HG03571 (cell line): ENCODE results near the gene SYPL1.

Source experiments
- ATAC-seq: cut with Tn5 transposase; IDR thresholded peaks from one replicate; pipeline ENCODE4 v1.9.1; 2021; ENCODE audit not compliant: unreplicated experiment

Gene SYPL1

DNA sequence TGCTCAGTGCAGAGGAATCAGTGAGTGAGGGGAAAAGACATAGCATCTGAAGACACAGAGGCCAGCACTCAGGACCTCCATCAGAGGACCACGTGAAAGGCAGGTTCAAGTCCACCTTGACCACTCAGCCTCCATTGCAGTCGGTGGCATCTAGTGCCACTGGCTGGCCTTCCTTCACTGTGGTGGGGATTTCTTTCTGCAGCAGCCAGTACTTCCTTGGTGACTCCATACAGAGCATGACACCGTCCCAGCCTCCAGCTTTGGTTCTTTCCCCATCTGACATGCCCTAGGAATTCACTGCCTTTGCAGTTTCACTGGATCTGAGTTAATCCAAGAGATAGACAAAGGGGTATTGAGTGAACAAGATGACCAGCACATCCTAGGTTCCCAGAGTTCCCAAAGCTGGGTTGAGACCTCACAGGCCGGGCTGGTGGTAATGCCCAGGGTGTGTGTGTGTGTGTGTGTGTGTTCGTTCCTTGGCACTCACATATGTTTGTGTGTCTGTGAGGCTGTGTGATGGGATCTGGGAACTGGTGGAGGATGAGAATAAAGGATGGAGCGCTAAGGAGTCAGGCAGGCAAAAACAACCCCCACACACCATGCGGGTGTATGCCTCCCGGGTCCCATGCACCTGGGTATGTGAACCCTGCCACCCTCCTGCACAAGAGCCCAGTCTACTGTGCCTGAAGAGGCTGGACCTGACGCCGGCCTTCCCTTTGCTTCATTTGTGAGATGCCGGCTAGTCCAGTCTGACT lies 57.8 kb downstream of the SYPL1 start:
- no peak for ATAC-seq

- no peak for ATAC-seq
Observed at GRCh38 chr7:106053109-106053508, 59.0 kb downstream of the SYPL1 start.

- ATAC-seq = no peak
Observed at GRCh38 chr7:106052681-106053080, 59.4 kb downstream of the SYPL1 start.

GRCh38 chr7:106050746-106051117 lies 61.4 kb downstream of the SYPL1 start:
- ATAC-seq = no peak

DNA sequence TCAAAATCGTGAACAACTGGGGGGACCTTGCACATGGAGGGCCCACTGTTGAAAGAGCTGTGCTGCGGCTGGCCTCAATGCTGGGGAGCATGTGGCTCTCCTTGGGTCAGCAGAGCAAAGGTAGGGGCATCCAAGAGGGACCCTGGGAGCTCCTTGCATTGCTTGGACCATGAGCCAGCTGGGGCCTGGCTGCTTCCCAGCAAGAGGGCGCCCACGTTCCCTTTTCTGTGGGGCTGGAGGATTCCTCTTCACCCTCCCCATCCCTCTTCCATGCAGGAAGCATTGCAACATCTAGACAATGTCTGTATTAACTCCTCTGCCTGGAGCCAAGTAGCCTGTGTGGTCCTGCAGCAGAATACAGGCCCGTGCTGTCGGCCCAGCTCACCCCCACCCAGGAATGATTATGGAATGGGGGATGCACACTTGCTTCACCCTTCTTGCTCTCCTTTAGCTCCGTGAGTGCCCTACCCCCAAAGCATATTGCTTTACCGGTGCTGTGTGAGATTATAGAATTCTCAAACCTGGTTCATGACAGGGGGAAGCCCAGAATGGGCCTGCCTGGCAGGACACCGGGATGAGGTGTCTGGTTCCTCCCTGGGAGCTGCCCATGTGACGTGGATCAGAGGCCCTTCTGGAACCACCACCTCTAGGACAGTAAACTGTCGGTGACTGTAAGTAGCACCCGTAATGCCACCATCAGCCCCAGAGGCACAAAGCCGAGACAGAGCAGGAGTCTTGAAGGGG lies 61.9 kb downstream of the SYPL1 start:
- ATAC-seq = no peak

DNA sequence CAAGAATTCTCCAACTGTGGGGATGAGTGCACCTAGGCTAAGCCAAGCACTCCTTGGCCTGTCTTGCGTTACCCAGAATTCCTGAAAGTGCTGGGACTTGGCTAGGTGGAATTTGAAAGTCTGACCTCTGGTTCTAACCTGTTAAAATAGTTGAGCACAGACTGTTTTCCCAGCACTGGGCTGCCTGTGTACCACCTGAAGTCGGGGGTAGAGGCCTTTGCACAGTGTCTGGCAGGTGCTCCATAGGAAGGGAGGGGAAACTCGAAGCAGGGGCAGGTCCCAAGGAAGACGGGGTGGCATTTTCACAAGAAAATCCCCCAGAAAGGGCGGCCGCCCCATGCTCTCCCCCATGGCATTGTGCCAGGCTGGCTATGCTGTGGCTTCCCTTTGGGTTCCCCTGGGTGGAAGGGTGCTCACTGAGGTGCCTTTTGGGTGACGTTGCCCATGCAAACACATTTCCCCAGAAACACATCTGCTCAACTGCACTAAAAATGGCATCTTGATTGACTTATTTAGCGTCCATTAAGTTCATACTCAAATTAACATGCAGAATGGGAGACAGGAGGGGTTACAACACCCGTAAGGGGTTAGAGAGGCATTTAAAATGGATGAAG lies 62.9 kb downstream of the SYPL1 start:
- no peak for ATAC-seq

DNA sequence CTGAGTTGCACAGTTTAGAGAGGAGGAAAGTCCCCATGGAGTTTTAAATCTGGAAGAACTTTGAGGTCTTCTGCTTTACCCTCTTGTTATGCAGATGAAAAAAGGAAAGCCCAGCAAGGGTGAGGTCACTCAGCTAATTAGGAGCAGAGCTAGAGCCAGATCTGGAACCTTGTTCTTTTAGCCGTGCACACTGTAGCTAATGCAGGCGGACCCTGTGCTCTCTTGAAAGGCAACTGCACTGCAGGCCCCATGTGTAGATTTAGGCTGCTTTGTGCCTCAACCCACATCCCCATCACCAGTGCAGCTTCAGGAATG lies 63.4 kb downstream of the SYPL1 start:
- no peak for ATAC-seq

DNA sequence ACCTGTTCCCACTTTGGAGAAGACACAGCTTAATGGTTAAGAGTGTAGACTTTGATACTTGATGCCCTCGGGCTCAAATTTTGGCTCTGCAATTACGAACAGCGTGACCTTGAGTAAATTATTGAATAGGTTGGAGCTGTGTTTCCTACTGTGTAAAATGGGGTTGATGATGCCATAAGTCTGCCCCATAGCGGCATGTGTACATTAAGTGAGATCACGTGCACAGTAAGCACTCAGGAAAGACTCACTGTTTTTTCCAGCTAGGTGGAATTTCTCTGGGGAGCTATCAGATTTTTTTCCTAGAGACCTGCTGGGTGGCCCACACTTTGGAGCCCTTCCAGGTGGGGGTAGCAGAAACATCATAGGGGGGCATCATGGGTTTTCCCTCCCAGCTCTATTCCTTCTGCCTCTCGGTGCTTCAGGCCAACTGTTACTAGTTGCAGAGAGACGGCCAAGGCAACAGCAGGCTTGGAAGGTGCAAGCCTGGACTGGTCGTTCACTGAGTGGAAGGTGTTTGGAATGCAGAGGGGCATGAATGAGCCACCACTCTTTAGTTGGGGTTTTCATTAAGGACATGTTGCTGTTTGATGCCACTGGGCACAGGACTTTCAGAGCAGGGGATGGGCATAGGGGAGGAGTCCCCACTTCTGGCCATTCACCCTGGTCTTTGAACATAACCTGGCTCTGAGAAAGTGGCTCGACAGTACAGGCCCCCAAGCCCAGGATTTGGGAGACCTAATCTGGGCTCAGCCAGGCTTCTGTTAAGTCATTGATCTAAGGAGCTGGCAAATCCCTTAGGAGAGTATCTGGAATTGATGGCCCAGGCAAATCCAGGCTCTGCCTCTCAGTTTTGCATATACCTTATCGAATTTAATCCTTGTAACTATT lies 64.0 kb downstream of the SYPL1 start:
- ATAC-seq = no peak

GRCh38 chr7:106047184-106047583 lies 64.9 kb downstream of the SYPL1 start:
- ATAC-seq = no peak

GRCh38 chr7:106045586-106045985 lies 66.5 kb downstream of the SYPL1 start:
- no peak for ATAC-seq

DNA sequence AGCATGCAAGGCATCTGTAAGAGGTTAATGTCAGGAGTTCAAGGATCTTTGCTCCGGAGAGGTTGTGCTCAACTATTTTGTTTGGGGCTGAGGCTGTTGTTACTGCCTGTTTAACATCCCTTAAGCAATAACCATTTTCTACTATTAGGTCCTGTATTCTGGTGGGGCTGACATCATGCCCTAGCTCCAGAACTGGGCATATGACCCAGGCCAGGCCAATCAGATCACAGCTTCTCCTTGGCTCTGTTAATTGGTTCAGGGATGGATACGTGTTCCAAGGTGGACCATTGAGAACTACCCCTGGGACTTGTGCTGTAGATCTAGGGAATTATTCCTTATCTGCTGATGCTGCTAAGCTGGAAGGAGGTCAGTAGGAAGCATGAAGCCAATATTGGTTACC lies 67.0 kb downstream of the SYPL1 start:
- ATAC-seq = no peak

GRCh38 chr7:106042196-106042611 lies 69.9 kb downstream of the SYPL1 start:
- no peak for ATAC-seq

DNA sequence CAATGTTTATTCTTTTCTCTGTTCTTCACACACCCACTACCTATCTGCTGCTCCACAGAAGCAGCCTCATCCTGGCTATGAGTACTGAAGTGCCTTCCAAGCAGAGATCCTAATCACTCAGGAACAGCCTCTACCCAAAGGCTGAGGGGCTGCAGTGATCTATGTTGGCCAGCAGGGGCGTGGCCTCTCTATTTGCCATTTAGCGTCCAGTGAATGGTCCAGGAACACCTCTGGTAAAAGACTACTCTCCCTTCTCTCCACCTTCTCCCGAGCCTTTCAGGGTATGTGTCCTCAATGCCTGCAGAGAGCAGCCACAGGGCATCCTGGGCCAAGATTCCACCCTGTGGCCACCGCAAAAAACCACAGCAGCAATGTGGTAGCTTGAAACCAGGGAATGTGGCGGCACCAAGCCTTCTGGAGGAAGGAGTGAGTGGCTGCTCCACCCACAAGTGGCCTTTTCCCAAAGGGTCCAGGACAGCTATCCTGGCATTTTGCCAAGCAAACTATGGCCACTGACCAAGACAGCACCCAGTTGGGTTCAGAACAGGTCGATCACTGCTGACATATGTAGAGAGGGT lies 70.9 kb downstream of the SYPL1 start:
- no peak for ATAC-seq
